ENCODE measurements around the gene KLK6.

The KLK6 gene

DNA sequence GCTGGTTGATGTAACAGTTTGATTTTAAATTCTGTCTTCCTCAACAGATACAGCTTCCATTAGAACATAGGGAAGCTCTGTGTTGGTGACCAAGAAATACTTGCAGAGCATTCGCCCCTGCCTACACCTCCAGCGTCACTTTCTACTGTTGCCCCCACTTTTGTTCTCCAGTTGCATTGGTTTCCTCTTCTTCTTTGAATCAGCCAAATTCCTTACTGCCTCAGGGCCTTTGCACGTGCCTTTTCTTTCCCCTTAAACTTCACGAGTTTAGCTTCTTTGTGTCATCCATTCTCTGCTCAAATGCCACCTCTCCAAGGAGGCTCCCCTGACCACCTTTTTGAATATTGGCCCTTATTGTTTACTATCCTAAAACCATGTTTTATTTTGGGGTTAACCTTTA, 22.3 kb downstream of the KLK6 start:
- DNase-seq, result no peak

DNA sequence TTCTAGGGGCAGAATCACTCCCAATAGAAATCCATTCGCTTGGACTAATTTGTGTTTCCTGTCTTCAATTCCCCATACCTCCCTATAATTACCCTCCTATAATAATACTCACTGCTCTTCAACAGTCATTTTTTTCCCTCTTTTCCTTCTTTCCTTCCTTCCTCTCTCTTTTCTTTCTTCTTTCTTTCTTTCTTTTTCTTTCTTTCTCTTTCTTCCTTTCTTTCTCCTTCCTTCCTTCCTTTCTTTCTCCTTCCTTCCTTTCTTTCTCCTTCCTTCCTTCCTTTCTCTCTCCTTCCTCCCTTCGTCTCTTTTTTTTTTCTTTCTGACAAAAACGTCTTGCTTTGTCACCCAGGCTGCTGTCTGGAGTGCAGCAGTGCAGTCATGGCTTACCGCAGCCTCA, 24.6 kb downstream of the KLK6 start:
- no peak for DNase-seq

DNA sequence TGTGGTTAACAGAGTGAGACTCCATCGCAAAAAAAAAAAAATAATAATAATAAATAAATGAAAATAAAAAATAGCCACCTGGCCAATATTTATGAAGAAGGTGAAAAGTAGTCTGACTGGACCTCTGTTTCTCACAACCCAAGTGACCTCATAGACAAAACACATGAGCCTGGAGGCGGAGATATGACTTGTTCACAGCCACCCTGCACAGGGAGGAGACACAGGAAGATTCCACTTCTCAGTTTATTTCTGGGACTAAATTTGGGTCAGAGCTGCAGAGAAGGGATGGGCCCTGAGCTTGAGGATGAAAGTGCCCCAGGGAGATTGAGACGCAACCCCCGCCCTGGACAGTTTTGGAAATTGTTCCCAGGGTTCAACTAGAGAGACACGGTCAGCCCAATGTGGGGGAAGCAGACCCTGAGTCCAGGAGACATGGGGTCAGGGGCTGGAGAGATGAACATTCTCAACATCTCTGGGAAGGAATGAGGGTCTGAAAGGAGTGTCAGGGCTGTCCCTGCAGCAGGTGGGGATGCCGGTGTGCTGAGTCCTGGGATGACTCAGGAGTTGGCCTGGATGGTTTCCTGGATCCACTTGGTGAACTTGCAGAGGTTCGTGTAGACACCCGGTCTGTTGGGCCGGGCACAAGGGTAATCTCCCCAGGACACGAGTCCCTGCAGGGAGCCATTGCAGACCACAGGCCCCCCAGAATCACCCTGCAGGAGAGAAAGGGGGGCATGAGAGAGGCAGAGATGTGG, 26.1 kb downstream of the KLK6 start:
- no peak for DNase-seq

DNA sequence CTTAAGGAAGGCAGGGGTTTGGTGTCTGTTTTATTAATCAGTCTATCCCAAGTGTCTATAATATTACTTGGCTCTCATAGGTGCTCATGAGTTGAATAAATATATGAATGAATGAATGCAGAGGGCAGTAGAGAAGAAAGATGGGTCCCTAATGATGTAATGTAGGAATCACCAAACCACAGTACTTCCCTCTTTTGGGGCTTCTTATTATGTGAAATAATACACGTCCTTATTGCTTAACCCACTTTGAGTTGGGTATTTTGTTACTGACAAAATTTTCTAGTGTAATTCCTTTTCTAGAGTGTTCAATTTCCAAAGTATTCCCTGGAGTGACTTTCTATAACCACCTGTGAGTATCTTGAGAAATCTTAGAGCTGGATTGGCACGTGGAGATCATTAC, 29.8 kb downstream of the KLK6 start:
- DNase-seq, result no peak

DNA sequence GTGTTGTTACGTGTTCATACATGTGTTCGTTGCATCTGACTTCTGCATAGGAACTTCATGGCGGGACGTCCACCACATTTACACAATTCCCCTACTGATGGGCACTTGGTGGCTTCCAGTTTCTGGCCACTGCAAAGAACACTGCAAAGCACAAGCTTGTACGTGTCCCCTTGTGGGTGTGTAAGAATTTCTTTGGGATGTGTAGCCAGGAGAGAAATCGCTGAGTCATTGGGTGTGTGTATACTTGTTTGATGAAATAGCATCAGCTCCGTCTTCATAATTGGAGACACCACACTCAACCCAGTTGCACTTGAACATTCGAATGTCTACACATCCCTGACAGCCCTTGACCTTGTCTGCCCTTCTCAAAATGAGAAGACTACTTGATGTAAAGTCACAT, 35.8 kb downstream of the KLK6 start:
- peak; percentile 11 for DNase-seq

DNA sequence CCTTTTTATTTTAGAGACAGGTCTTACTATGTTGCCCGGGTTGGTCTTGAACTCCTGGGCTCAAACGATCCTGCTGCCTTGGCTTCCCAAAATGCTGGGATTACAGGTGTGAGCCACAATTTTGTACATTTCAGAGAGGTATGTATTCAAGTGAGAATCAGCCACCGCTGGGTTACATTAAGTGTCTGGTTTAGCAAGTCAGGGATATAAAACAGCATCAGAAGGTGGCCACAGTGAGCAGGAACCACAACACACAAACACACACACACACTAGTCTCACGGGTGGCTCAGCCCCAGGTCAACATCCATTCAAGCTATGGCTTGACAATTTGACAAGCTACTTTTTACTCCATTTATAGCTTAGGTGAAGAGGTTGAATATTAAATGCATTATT, 36.7 kb downstream of the KLK6 start:
- no peak for DNase-seq

DNA sequence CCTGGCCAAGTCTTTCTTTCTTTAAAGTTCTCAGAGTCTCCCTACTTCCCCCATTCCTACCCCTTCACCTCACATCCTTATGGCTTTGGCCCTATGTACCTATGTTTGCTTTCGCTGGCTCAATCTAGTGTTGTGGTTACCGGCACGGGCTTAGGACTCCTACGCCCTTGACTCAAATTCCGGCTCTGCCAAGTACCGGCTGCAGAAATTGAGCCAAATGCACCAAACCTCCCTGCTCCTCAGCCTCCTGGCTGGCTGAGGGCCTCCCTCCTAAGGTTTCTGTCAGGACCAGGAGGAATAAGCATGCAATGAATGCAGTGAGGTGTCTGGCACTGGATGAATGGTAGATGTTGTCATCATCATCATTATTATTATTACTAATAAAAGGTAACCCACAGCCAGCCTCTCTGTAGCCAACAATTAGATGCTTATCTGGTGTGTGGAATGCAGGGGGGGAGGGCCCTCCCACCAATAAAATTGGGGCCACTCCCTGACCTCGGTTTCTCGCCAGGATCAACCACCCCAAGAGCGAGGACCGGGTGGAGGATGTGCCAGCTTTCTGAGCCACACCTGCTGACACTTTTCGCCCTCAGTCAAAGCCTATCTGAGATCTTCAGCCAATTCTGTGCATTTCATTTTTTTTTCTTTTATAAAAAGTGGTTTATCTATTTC, 37.2 kb downstream of the KLK6 start:
- DNase-seq, result no peak

DNA sequence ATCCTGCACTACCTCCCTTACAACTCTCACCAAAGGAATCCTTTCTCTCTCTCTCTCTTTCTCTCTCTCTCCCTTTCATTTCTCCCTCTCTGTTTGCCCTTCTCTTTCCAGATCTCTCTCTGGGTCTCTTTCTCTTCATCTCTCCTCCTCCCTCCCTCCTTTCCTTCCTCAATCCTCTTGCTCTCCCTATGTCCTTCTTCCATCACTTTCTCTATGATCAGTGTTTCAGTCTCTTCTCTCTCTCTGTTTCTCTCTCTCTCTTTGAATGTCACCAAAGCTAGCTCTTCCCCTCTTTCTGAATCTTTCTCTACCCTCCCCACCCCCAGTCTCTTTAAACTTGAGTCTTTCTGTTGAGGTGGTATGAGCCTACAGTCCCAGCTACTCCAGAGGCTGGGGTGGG, 38.4 kb downstream of the KLK6 start:
- no peak for DNase-seq

DNA sequence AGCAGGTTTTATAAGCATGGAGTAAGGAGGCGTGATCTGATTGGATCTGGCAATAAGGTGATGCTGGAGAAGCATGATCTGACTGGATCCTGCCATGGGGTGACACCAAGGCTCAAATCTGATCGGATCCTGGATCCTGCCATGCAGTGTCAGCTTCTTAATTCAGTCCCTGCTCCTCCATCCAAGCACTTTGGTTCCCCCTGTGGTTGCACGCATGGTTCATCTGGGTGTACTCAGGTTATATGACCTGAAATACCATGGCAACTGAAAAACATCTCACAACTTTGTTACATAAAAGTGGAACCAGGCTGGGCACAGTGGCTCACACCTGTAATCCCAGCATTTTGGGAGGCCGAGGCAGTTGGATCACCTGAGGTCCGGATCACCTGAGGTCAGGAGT, 40.6 kb downstream of the KLK6 start:
- no peak for DNase-seq

DNA sequence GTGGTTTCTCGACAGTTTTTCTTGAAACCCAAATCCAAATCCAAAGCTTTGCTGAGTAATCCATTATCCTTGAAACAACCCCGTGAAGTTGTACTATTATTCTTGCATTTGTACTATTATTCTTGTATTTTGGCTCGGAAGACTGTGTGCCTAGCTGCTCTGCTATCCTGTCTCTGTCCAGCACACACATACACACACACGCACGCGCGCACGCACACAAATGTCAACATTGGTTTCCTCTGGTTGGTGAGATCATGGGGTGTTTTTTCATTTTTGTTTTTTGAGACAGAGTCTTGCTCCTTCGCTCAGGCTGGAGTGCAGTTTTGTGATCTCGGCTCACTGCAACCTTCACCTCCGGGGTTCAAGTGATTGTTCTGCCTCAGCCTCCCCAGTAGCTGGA, 43.2 kb downstream of the KLK6 start:
- DNase-seq, result no peak

DNA sequence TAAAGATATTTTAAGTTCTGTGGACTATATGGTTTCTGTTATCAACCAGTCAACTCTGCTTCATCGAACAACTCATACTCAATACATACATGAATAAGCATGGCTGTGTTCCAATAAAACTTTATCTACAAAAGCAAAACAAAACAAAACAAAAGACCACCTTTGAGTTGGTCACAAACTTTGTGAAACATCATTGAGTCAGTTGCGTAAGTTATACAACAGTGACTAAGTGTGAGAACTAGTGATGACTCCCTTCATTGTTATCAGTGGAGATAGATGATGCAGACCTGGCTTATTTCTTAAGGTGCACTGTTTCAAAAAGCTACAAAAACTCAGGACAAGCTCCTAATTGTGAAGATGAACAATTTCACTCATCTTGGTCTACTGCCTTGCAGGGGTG, 43.7 kb downstream of the KLK6 start:
- DNase-seq, result no peak

DNA sequence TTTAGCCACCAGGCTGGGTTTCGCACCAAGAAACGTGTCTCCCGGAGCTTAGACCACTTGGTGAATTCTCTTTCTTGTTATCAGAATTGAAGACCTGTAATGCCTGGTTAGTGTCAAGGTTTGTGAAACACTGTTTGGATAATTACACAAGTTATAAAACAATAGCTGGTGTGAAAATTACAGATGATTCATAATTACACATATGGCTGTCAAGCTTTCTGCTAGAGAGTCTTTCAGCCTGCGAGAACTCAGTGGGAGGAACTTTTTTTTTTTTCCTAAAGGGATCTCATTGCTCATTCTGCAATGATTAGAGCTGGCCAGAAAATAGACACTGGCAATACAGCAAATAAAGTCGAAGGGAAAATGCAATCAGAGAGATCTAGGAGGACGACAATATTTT, 44.8 kb downstream of the KLK6 start:
- no peak for DNase-seq

DNA sequence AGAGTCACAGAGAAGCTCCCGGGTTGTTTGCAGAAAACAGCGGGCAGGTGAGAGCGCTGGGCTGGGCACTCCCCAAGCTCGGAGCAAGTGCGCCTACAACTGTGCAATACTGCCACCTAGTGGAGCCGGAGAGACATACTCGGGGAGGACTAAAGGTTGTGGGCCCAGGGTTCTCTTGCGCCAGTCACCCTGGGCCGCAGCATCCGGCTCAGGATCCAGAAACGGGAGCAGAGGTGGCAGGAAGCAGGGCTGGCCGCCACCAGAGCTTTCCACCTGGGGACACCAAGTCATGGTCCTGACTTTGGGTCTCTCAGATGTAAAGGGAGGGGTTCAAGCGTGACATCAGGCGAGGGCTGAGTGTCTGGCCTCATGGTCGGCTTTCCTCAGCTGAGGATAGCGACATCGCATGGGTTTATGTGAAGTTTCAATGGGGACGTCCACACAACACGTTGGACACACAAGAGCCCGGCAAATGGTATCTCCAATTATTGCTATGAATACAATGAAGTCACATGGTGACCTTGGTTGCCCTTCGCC, 47.0 kb downstream of the KLK6 start:
- peak; percentile 70 for DNase-seq

DNA sequence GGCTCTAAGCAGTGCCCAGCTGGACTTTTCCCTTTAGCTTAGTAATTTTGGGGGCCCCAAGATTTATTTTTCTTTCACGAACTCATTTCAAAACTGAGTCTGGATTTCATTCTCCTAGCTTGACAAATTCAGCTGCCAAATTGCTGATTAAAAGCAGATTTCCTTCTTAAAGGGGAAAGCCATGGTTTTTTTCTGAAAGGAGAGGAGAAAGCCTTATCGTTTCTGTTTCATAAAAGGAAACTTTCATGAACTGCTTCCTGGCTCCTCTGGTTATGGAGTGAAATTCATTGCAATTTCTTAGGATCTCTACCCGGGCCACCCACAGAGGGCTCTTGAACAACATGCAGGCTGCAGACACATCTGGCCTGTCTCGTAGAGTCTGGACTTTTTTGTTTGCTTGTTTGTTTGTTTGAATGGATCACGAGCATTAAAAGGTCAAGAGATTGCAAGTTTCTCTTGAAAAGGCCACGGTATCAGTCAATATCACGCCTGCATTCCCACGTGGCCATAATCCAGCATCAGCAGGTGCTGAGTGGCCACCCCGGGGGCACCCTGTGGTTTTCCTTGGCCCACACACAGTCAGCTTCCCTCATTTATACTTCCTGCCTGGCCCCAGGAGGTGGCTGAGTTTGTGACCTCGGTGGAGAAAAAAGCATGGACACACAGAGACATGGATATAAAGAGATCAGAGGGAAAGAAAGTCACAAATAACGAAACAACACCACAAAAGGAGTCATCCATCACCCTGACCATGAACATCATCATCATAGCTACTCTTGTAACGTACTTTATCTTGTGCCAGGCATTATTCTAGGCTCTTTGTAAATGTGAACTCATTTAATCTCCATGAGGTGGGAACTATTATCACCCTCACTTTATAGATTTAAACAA, 47.7 kb downstream of the KLK6 start:
- no peak for DNase-seq

DNA sequence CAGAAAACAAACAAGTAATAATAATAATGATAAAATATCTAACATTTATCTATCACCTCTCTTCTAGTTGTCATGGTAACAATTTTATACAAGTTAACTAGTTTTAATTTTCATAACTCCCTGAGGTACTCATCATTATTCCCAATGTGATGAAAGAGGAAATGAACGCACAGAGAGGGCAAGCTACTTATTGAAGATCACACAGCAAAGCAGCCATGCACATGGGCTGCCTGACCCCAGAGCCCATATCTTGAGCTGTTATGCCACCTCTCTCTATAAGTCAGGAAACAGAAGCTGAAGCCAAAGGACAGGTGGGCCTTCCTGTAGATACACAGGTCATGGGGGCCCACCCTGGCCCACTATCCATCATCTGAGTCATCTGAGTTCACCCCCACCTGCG, 53.3 kb downstream of the KLK6 start:
- DNase-seq, result no peak

DNA sequence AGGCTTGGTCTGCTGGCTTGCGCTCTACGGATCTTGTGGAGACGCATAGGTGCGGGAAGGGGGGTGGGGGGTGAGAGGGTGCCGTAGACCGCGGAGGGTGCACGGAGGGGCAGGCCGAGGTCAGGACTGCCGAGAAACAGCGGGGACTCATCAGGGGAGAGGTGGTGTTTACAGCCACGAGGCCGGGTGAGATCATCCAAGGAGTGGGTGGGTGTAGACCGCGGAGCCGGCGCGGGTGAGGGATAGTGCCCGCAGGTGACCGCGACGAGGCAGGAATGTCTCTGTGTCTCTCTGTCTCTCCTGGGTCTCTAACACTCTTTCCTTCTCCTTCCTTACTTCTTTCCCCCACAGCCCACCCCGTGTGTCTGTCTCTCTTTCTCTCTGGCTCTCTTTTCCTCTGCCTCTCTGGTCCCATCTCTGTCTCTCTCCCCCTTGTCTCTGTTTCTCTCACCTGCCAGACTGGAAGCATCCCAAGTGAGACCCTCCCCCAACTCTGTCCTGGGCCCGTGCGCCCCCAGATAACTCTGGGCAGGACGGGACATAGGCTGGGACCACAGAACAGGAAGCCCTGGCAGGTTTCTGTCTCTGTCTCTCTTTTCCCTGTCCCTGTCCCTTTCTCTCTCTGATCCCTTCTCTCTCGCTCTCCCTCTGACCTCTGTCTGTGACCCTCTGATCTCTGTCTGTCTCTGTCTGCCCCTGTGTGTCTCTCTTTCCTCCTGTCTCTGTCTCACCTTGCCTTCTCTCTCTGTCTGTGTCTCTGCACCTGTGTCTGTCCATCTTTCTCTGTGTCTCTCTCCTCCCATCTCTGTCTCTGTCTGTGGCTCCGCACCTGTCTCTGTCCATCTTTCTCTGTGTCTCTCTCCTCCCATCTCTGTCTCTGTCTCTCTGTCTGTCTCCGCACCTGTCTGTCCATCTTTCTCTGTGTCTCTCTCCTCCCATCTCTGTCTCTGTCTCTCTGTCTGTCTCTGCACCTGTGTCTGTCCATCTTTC, 56.4 kb downstream of the KLK6 start:
- DNase-seq, result no peak

DNA sequence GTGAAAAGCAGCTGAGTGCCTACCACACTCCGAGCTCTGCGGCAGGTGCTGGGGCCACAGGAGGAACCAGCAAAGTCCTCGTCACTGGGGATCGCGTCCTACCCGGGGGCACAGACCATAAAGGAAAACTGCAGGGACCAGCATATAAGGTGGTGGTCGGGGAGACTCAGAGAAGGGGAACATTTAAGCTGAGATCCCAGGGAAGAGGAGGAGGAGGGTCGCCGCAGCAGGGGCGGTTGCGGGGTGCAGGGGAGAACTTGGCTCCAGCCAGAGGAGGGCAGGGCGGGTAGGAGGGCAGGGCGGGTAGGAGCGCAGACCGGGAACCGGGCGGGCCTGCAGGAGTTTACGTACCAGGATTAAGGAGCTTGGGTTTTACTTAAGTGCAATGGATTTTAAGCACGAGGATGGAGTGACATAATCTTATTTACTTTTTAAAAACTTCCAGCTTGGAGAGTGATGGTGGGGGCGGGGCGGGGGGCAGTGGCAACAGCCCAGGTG, 57.2 kb downstream of the KLK6 start:
- DNase-seq, result no peak

DNA sequence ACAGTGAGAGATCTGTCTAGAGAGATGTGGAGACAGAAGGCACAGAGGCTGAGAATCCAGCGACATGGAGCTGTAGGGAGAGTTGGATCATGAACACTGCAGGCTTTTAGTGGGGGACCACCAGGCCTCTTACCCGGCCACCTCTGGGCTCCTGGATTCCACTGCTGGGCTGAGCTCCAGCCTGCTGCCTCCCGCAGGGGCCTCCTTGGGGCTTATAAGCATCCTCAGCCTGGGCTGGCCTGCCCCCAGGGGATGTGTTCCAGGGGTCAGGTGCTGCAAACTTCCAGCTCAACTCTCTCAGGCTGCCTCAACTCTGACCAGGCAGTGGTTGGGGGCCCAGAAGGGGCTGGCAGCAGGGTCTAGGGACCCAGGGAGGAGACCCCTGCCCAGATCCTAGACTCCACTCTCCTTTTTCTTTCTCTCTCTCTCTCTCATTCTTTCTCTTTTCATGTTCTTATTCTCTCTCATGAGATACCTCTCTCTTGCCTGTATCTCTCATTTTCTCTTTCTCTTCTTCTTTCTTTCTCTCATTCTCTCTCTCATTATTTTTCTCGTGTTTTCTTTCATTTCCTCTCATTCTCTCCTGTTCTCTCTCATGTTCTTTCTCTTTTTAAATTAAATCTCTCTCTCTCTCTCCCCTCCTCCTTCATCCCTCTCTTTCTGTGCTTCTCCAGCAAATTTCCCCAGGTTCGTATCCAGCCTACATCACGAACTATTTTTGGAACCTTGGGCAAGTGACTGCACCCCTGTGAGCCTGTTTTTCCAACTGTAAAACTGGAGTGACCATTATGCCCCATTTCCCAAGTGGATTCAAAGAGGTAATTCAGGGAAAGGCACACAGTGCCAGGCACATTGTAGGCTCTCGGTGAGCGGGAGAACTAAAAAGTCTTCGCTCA, 57.9 kb downstream of the KLK6 start, which contains the start of gene KLK4:
Gene KLK4 (minus strand): TSS at position 190 of the 896 bp plus-strand sequence. CDS start 657 bp downstream, outside the sequence.
- no peak for DNase-seq

DNA sequence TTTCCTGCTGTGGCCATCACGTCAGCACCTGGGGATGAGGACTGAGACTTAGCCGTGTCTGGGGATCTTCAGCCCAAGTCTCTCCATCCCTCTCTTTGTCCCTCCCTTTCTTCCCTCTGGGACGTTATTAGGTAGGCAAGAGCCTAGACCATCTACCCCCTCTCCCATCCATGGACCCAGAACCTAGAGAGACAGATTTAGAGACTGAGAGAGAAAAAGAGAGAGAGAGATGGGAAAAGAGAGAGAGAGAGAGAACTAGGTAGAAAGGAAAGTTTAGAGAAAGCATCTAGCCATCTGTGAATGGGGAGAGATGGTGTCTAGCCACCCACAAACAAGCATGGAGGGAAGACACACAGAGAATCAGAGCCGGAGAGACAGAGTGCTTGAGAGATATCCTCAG, 58.7 kb downstream of the KLK6 start:
- no peak for DNase-seq

DNA sequence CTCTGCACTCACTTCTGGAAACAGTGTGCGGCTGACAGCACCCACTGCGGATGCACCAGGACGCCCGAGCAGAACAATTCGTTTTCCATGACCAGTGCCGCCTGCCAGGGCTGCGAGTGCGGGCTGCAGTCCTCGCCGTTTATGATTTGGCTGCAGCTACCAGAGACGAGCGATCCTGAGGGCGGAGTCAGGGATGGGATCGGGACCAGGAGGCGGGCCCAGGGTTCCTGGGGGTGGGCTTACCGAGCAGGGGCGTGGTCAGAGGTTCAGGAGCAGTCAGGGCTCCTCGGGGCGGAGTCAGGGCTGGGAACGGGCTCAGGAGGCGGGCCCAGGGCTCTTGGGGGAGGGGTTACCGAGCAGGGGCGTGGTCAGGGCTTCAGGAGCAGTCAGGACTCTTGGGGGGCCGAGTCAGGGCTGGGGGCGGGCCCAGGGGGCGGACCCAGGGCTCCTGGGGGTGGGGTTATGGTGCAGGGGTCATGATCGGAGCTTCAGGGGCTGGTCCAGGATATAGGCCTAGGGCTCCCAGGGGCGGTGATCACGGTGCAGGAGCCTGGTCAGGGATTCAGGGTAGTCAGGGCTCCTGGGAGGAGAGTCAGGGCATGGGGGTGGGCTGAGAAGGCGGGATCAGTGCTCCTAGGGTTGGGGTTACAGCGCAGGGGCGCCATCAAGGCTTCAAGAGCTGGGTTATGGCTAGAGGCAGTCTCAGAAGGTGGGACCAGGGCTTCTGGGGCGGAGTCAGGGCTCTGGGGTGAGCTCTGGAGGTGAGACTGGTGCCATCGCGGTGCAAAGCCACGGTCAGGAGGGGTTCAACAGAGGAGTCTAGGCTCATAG, 59.9 kb downstream of the KLK6 start:
- DNase-seq, result peak; percentile 53

All from fibroblast of skin of right biceps (primary cell).